ENCODE measurements around the gene GMCL1.

DNA sequence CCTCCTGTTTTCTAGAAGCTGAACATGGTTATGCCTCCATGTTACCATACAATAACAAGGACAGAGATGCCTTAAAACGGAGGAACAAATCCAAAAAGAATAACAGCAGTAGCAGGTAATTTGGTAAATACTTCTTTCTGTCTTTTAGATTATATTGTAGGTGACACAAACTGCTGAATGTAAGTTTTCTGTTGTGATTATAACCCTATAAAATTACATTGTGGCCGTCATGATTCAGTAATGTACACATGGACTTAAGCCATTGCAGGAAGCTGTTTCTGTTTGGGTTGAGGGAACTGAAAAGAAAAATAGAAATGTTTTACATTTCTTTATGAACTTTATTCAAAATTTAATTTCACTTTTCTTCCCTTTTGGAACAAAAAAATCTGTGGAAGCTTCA, 86.6 kb downstream of the GMCL1 start:
- TF ChIP-seq, protein P1, sequence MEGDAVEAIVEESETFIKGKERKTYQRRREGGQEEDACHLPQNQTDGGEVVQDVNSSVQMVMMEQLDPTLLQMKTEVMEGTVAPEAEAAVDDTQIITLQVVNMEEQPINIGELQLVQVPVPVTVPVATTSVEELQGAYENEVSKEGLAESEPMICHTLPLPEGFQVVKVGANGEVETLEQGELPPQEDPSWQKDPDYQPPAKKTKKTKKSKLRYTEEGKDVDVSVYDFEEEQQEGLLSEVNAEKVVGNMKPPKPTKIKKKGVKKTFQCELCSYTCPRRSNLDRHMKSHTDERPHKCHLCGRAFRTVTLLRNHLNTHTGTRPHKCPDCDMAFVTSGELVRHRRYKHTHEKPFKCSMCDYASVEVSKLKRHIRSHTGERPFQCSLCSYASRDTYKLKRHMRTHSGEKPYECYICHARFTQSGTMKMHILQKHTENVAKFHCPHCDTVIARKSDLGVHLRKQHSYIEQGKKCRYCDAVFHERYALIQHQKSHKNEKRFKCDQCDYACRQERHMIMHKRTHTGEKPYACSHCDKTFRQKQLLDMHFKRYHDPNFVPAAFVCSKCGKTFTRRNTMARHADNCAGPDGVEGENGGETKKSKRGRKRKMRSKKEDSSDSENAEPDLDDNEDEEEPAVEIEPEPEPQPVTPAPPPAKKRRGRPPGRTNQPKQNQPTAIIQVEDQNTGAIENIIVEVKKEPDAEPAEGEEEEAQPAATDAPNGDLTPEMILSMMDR (conservative IDR thresholded peaks at IDR 0.05; ENCODE audit: low read depth, low read length): no peak
- TF ChIP-seq EZH2 (IDR thresholded peaks at IDR 0.05; ENCODE audit: borderline replicate concordance, low read depth, low read length, poor library complexity, severe bottlenecking): no peak
